Mesenchymal stem cell (in vitro differentiated cells and primary cell): ENCODE data around the gene ZNF837.

Experiments used
- DNase-seq: peaks from one replicate; pipeline ENCODE4 v3.0.0-alpha.2; 2013
- H2AFZ ChIP-seq: one replicate; pipeline ENCODE4 v1.6.1; 2013; ENCODE audit warnings: low read depth, mild to moderate bottlenecking, control low read depth, inconsistent platforms, low read length, moderate library complexity
- H2AK5ac ChIP-seq: 2 replicates; pipeline ENCODE4 v1.6.1; 2013; ENCODE audit warnings: low read length, moderate library complexity, mild to moderate bottlenecking, inconsistent platforms; ENCODE audit not compliant: severe bottlenecking
- H2BK120ac ChIP-seq: one replicate; pipeline ENCODE4 v1.6.1; 2013; ENCODE audit warnings: low read depth, mild to moderate bottlenecking, inconsistent platforms, low read length, moderate library complexity
- H2BK12ac ChIP-seq, 2 experiments: one replicate each; pipeline ENCODE4 v1.6.1; 2013; ENCODE audit warnings: inconsistent platforms in 2 of 2, low read length in 2 of 2, mild to moderate bottlenecking in 2 of 2, moderate library complexity in 2 of 2, control low read depth in 1 of 2
- H2BK15ac ChIP-seq: one replicate; pipeline ENCODE4 v1.6.1; 2013; ENCODE audit warnings: mild to moderate bottlenecking, low read depth, inconsistent platforms; ENCODE audit not compliant: poor library complexity, severe bottlenecking
- H2BK5ac ChIP-seq: 2 replicates; pipeline ENCODE4 v1.6.1; 2013; ENCODE audit warnings: low read depth, mild to moderate bottlenecking, low read length, control low read depth, inconsistent platforms; ENCODE audit not compliant: poor library complexity, severe bottlenecking
- H3K14ac ChIP-seq, 2 experiments: one replicate each; pipeline ENCODE4 v1.6.1; 2013; ENCODE audit warnings: inconsistent platforms in 2 of 2, low read length in 2 of 2, control low read depth in 1 of 2, mild to moderate bottlenecking in 1 of 2, moderate library complexity in 1 of 2
- H3K18ac ChIP-seq, 2 experiments: one replicate each; pipeline ENCODE4 v1.6.1; 2013; ENCODE audit warnings: inconsistent platforms in 2 of 2, low read length in 2 of 2, control low read depth in 1 of 2, low read depth in 1 of 2, mild to moderate bottlenecking in 1 of 2
- H3K23ac ChIP-seq, 2 experiments: one replicate each; pipeline ENCODE4 v1.6.1; 2013; ENCODE audit warnings: inconsistent platforms in 2 of 2, low read length in 2 of 2, mild to moderate bottlenecking in 2 of 2, moderate library complexity in 2 of 2, control low read depth in 1 of 2
- H3K27ac ChIP-seq: 2 replicates; pipeline ENCODE4 v1.5.1; 2013; ENCODE audit warnings: mild to moderate bottlenecking, moderate library complexity, low read length, control low read depth, inconsistent platforms; ENCODE audit not compliant: poor library complexity, severe bottlenecking
- H3K27me3 ChIP-seq, 2 experiments: 2 replicates each; pipeline versions ENCODE4 v1.6.1 to v1.7.0; 2013; ENCODE audit warnings: low read length in 2 of 2, mild to moderate bottlenecking in 2 of 2, moderate library complexity in 2 of 2, control low read depth in 1 of 2, inconsistent platforms in 1 of 2; ENCODE audit not compliant: control insufficient read depth in 1 of 2, insufficient read depth in 1 of 2
- H3K36me3 ChIP-seq, 2 experiments: 2 replicates each; pipeline versions ENCODE4 v1.6.1 to v1.7.0; 2013; ENCODE audit warnings: low read length in 2 of 2, control low read depth in 1 of 2, inconsistent platforms in 1 of 2, low read depth in 1 of 2, mild to moderate bottlenecking in 1 of 2; ENCODE audit not compliant: insufficient read depth in 2 of 2, control insufficient read depth in 1 of 2
- H3K4ac ChIP-seq, 2 experiments: one replicate each; pipeline ENCODE4 v1.6.1; 2013; ENCODE audit warnings: inconsistent platforms in 2 of 2, low read length in 2 of 2, mild to moderate bottlenecking in 2 of 2, moderate library complexity in 2 of 2, control low read depth in 1 of 2, low read depth in 1 of 2
- H3K4me1 ChIP-seq: 2 replicates; pipeline ENCODE4 v1.6.1; 2013; ENCODE audit warnings: low read depth, low read length, control low read depth; ENCODE audit not compliant: control insufficient read depth, insufficient read depth
- H3K4me2 ChIP-seq: 2 replicates; pipeline ENCODE4 v1.6.1; 2013; ENCODE audit warnings: low read length, mild to moderate bottlenecking, inconsistent platforms; ENCODE audit not compliant: poor library complexity, severe bottlenecking
- H3K4me3 ChIP-seq, 2 experiments: 2 replicates each; pipeline versions ENCODE4 v1.5.1 to v1.7.0; 2013; ENCODE audit warnings: low read length in 2 of 2, mild to moderate bottlenecking in 2 of 2, control low read depth in 1 of 2, low read depth in 1 of 2; ENCODE audit not compliant: insufficient read depth in 1 of 2
- H3K79me1 ChIP-seq: replicated peaks from 2 replicates; pipeline ENCODE4 v1.6.1; 2013; ENCODE audit warnings: mild to moderate bottlenecking, control low read depth, low read length, inconsistent platforms; ENCODE audit not compliant: poor library complexity, severe bottlenecking
- H3K9ac ChIP-seq: 2 replicates; pipeline ENCODE4 v1.7.0; 2013; ENCODE audit warnings: mild to moderate bottlenecking, low read length, moderate library complexity
- H3K9me3 ChIP-seq: 2 replicates; pipeline ENCODE4 v1.7.0; 2013; ENCODE audit warnings: mild to moderate bottlenecking, low read length; ENCODE audit not compliant: control insufficient read depth
- H4K8ac ChIP-seq: one replicate; pipeline ENCODE4 v1.6.1; 2013; ENCODE audit warnings: inconsistent platforms, mild to moderate bottlenecking, low read length, moderate library complexity
- H4K91ac ChIP-seq: one replicate; pipeline ENCODE4 v1.6.1; 2013; ENCODE audit warnings: mild to moderate bottlenecking, low read length, inconsistent platforms
- WGBS: methylation state at CpG from one replicate; pipeline ENCODE4 v1.1.7; 2013; ENCODE audit warnings: mixed read lengths; 5-methylcytosine and 5-hydroxymethylcytosine counted together

The ZNF837 gene

GRCh38 chr19:58355215-58355796 is 25.5 kb downstream of the ZNF837 start:
- 96% methylated on average over 10 of the region's 10 CpGs for WGBS
- H4K8ac ChIP-seq: no peak overlapping the region
- peaks cover 6% of the 10 kb centered on the region for H3K4me1 ChIP-seq
- peaks cover 13 to 54% of the 10 kb centered on the region in 2 experiments for H3K36me3 ChIP-seq
- H3K4ac ChIP-seq: no peak overlapping the region
- H3K9ac ChIP-seq: no peak overlapping the region
- no peak for DNase-seq
- H2BK15ac ChIP-seq: no peak overlapping the region
- H3K27ac ChIP-seq: no peak overlapping the region
- no peak overlapping the region for H3K4me2 ChIP-seq
- no peaks in the 10 kb centered on the region for H3K9me3 ChIP-seq
- H2AFZ ChIP-seq: no peak overlapping the region
- no peak overlapping the region for H2AK5ac ChIP-seq
- peaks cover 22% of the 10 kb centered on the region for H3K79me1 ChIP-seq
- H4K91ac ChIP-seq: no peak overlapping the region
- no peak overlapping the region for H3K23ac ChIP-seq
- H2BK120ac ChIP-seq: no peak overlapping the region
- no peak overlapping the region for H3K18ac ChIP-seq
- H3K27me3 ChIP-seq: peaks cover 0 to 24% of the 10 kb centered on the region in 2 experiments
- no peak overlapping the region for H3K4me3 ChIP-seq
- no peak overlapping the region for H3K14ac ChIP-seq
- H2BK12ac ChIP-seq: no peak overlapping the region
- H2BK5ac ChIP-seq: no peak overlapping the region

GRCh38 chr19:58354478-58355030 is 26.3 kb downstream of the ZNF837 start:
- H4K8ac ChIP-seq: no peak overlapping the region
- H2BK12ac ChIP-seq: no peak overlapping the region
- H3K14ac ChIP-seq: no peak overlapping the region
- H3K4me3 ChIP-seq: no peak overlapping the region
- H3K4ac ChIP-seq: no peak overlapping the region
- H3K36me3 ChIP-seq: peaks cover 13 to 61% of the 10 kb centered on the region in 2 experiments
- H2BK120ac ChIP-seq: no peak overlapping the region
- no peak overlapping the region for H2AFZ ChIP-seq
- H3K27ac ChIP-seq: no peak overlapping the region
- no peak overlapping the region for H2BK15ac ChIP-seq
- H3K4me2 ChIP-seq: no peak overlapping the region
- H3K23ac ChIP-seq: no peak overlapping the region
- H4K91ac ChIP-seq: no peak overlapping the region
- peaks cover 6% of the 10 kb centered on the region for H3K4me1 ChIP-seq
- H3K18ac ChIP-seq: no peak overlapping the region
- no peaks in the 10 kb centered on the region for H3K9me3 ChIP-seq
- no peak overlapping the region for H3K9ac ChIP-seq
- 92% methylated on average over 6 of the region's 6 CpGs for WGBS
- DNase-seq: no peak
- no peak overlapping the region for H2AK5ac ChIP-seq
- no peak overlapping the region for H2BK5ac ChIP-seq
- H3K79me1 ChIP-seq: peaks cover 28% of the 10 kb centered on the region
- H3K27me3 ChIP-seq: peaks cover 0 to 24% of the 10 kb centered on the region in 2 experiments

- DNase-seq: no peak
- Histone ChIP-seq H3K18ac (no peak overlapping the region), H3K4me2 (no peak overlapping the region), H3K14ac (no peak overlapping the region), H3K23ac (no peak overlapping the region), H3K9me3 (no peaks in the 10 kb centered on the region), H4K8ac (no peak overlapping the region), H4K91ac (no peak overlapping the region), H2BK5ac (no peak overlapping the region), H2AFZ (no peak overlapping the region), H3K79me1 (peaks cover 32% of the 10 kb centered on the region), H3K9ac (no peak overlapping the region), H2BK15ac (no peak overlapping the region), H3K4ac (no peak overlapping the region), H2BK12ac (no peak overlapping the region), H3K27me3 (peaks cover 0 to 24% of the 10 kb centered on the region in 2 experiments), H2AK5ac (no peak overlapping the region), H3K27ac (no peak overlapping the region), H3K4me3 (no peak overlapping the region), H3K4me1 (peaks cover 6% of the 10 kb centered on the region), H2BK120ac (no peak overlapping the region), H3K36me3 (peaks cover 13 to 61% of the 10 kb centered on the region in 2 experiments)
- 95% methylated on average over 14 of the region's 15 CpGs for WGBS
These were observed 26.9 kb downstream of the ZNF837 start for GRCh38 chr19:58353717-58354477.
